ENCODE data around the gene TRPV5.

TRPV5 gene

GRCh38 chr7:142908921-142909890, 24.3 kb downstream of the TRPV5 start:
- DNase-seq (ENCODE audit: low spot score) = no peak

GRCh38 chr7:142908290-142908689, 25.3 kb downstream of the TRPV5 start:
- DNase-seq (ENCODE audit: low spot score) = no peak

- no peak for DNase-seq (ENCODE audit: low spot score)
Observed at GRCh38 chr7:142906643-142907042, 26.9 kb downstream of the TRPV5 start.

GRCh38 chr7:142905759-142906158, 27.8 kb downstream of the TRPV5 start:
- no peak for DNase-seq (ENCODE audit: low spot score)

- no peak for DNase-seq (ENCODE audit: low spot score)
Observed at GRCh38 chr7:142904128-142904527, 29.4 kb downstream of the TRPV5 start.

- no peak for DNase-seq (ENCODE audit: low spot score)
Observed at GRCh38 chr7:142901426-142902259, 31.9 kb downstream of the TRPV5 start.

GRCh38 chr7:142899661-142900060, 33.9 kb downstream of the TRPV5 start:
- DNase-seq (ENCODE audit: low spot score) = no peak

- DNase-seq (ENCODE audit: low spot score) = no peak
Observed at GRCh38 chr7:142898377-142899170, 35.0 kb downstream of the TRPV5 start.

- no peak for DNase-seq (ENCODE audit: low spot score)
Observed at GRCh38 chr7:142897691-142898090, 35.9 kb downstream of the TRPV5 start.

- no peak for DNase-seq (ENCODE audit: low spot score)
Observed at GRCh38 chr7:142896741-142897379, 36.7 kb downstream of the TRPV5 start.

- DNase-seq (ENCODE audit: low spot score) = no peak
Observed at GRCh38 chr7:142896151-142896550, 37.4 kb downstream of the TRPV5 start.

- no peak for DNase-seq (ENCODE audit: low spot score)
Observed at GRCh38 chr7:142894985-142895593, 38.5 kb downstream of the TRPV5 start.

- no peak for DNase-seq (ENCODE audit: low spot score)
Observed at GRCh38 chr7:142894112-142894984, 39.2 kb downstream of the TRPV5 start.

- DNase-seq (ENCODE audit: low spot score) = no peak
Observed at GRCh38 chr7:142892951-142893350, 40.6 kb downstream of the TRPV5 start.

- DNase-seq (ENCODE audit: low spot score) = no peak
Observed at GRCh38 chr7:142891490-142892082, 42.0 kb downstream of the TRPV5 start.

- no peak for DNase-seq (ENCODE audit: low spot score)
Observed at GRCh38 chr7:142890874-142891485, 42.6 kb downstream of the TRPV5 start.

- DNase-seq (ENCODE audit: low spot score) = no peak
Observed at GRCh38 chr7:142889816-142890215, 43.7 kb downstream of the TRPV5 start.

- DNase-seq (ENCODE audit: low spot score) = no peak
Observed at GRCh38 chr7:142887282-142888015, 46.1 kb downstream of the TRPV5 start.

- no peak for DNase-seq (ENCODE audit: low spot score)
Observed at GRCh38 chr7:142886866-142887265, 46.7 kb downstream of the TRPV5 start.

Data from CD4-positive, alpha-beta T cell treated with Interleukin-6 at 100 ng/mL for 8 hours (primary cell).